Measurements from ENCODE around the gene PCDHGB5.

PCDHGB5 gene

GRCh38 chr5:141441571-141442170 lies 43.9 kb downstream of the PCDHGB5 start:
- TF ChIP-seq Cebpa-rat (IDR thresholded peaks at IDR 0.05): no peak
- Histone ChIP-seq H3K4me3 (no peak overlapping the region), H3K36me3 (peaks cover 20% of the 10 kb centered on the region), H3K9me3 (peaks cover 40% of the 10 kb centered on the region), H3K27ac (no peak overlapping the region), H3K4me1 (no peaks in the 10 kb centered on the region), H3K9ac (no peak overlapping the region), H3K27me3 (no peaks in the 10 kb centered on the region), H4K20me1 (no peaks in the 10 kb centered on the region), H3K4me2 (no peak overlapping the region)
